SIG-M5 (cell line): ENCODE measurements around the gene BBS1.
"Not testable (repeated sequence)": the region's sequence is repeated elsewhere in the genome, so short reads cannot be mapped to it uniquely, and the experiment has no call there.

ENCODE experiments used
- DNase-seq: peaks from one replicate; lab custom pipeline; 2025; lab: John Stamatoyannopoulos, UW

BBS1 gene

GRCh38 chr11:66510271-66510989 lies at the start of gene BBS1:
Gene BBS1 (plus strand): TSS chr11:66510635. CDS start chr11:66510660, 25 bp downstream.
- no peak for DNase-seq

GRCh38 chr11:66462010-66462409 lies 48.4 kb upstream of the BBS1 start:
- DNase-seq, result no peak

- DNase-seq, result no peak
These were observed 47.5 kb upstream of the BBS1 start for GRCh38 chr11:66462911-66463310.

- DNase-seq, result not testable (repeated sequence)
These were observed 46.3 kb upstream of the BBS1 start for GRCh38 chr11:66464116-66464515.

- no peak for DNase-seq
These were observed 45.5 kb upstream of the BBS1 start for GRCh38 chr11:66464916-66465315.

GRCh38 chr11:66465373-66466224 lies 44.8 kb upstream of the BBS1 start:
- DNase-seq, result no peak

GRCh38 chr11:66466225-66467033 lies 44.0 kb upstream of the BBS1 start, which contains the start of gene PELI3:
Gene PELI3 (plus strand): TSS chr11:66466905. CDS start chr11:66468129, 1,224 bp downstream.
- no peak for DNase-seq

GRCh38 chr11:66467034-66467659 lies 43.3 kb upstream of the BBS1 start:
- no peak for DNase-seq

- DNase-seq, result no peak
These were observed 42.7 kb upstream of the BBS1 start for GRCh38 chr11:66467756-66468155.

GRCh38 chr11:66468691-66469090 lies 41.7 kb upstream of the BBS1 start:
- no peak for DNase-seq

GRCh38 chr11:66469441-66469840 lies 41.0 kb upstream of the BBS1 start:
- DNase-seq, result no peak

- DNase-seq, result no peak
These were observed 40.4 kb upstream of the BBS1 start for GRCh38 chr11:66470015-66470414.

GRCh38 chr11:66471142-66471541 lies 39.3 kb upstream of the BBS1 start:
- DNase-seq, result no peak

GRCh38 chr11:66472054-66472453 lies 38.4 kb upstream of the BBS1 start:
- no peak for DNase-seq

GRCh38 chr11:66473167-66473566 lies 37.3 kb upstream of the BBS1 start:
- DNase-seq, result no peak

- no peak for DNase-seq
These were observed 36.6 kb upstream of the BBS1 start for GRCh38 chr11:66473608-66474515.

GRCh38 chr11:66475349-66476172 lies 34.9 kb upstream of the BBS1 start:
- DNase-seq, result no peak

GRCh38 chr11:66476173-66476840 lies 34.1 kb upstream of the BBS1 start:
- DNase-seq, result no peak

GRCh38 chr11:66476841-66477251 lies 33.6 kb upstream of the BBS1 start:
- DNase-seq, result no peak
